GM12878 (cell line): ENCODE data around the gene MEIS1. TPM values are rescaled to one million over a fixed set of nuclear protein-coding genes. Genes with fewer than 3 reads are reported as not detected.

Experiments used
- ATAC-seq: fragments of 200-7000 bp; cut with Tn5 transposase; 3 replicates; pipeline ENCODE4 v1.9.1; 2020; ENCODE audit warnings: mild to moderate bottlenecking, moderate library complexity
- BruUV-seq: library from RNA; stranded (reverse); fragments of 400-500 nt; replicated peaks from 2 replicates; lab custom pipeline; 2021; lab: Mats Ljungman, UMichigan
- CTCF ChIA-PET: fragments of 300-600 bp; sonication (Branson Sonifier 250); formaldehyde crosslinking; extraction: SDS; loops from one replicate; lab custom pipeline; 2021; ENCODE audit warnings: inconsistent platforms; lab: Yijun Ruan, JAX
- POLR2A ChIA-PET: fragments of 350-600 bp; formaldehyde crosslinking; extraction: SDS; loops from one replicate; lab custom pipeline; 2021; ENCODE audit warnings: inconsistent platforms; lab: Charles Lee
- RAD21 ChIA-PET: fragments of 300-600 bp; sonication (Branson Sonifier 250); formaldehyde crosslinking; loops from one replicate; lab custom pipeline; 2023; ENCODE audit warnings: antibody characterized with exemption; ENCODE audit not compliant: unreplicated experiment; lab: Charles Lee
- SMC1A ChIA-PET: fragments of 300-600 bp; sonication (Branson Sonifier 250); formaldehyde crosslinking; loops from one replicate; lab custom pipeline; 2023; ENCODE audit not compliant: unreplicated experiment, uncharacterized antibody; lab: Charles Lee
- DNase-seq: peaks from one replicate; pipeline ENCODE4 v3.0.0-alpha.2; 2011; ENCODE audit warnings: low read depth, low spot score
- FAIRE-seq: peaks from 3 replicates; lab custom pipeline; 2011; peaks lifted over from hg19 to GRCh38; lab: Jason Lieb, UNC
- H2AFZ ChIP-seq: 2 replicates; pipeline ENCODE4 v1.6.0; 2011; ENCODE audit warnings: low read depth, low read length, control low read depth; ENCODE audit not compliant: control insufficient read depth
- H3K27ac ChIP-seq: 2 replicates; pipeline ENCODE4 v1.5.1; 2011; ENCODE audit warnings: control low read depth; ENCODE audit not compliant: control insufficient read depth, insufficient read depth
- H3K27me3 ChIP-seq, 2 experiments: replicated peaks in 1 of 2; 2 replicates each; pipeline versions ENCODE4 v1.6.0 to v1.6.1; 2011; ENCODE audit warnings: low read length in 1 of 2; ENCODE audit not compliant: control insufficient read depth in 2 of 2, insufficient read depth in 2 of 2
- H3K36me3 ChIP-seq, 2 experiments: 2 replicates each; pipeline ENCODE4 v1.5.1; 2011; ENCODE audit warnings: low read length in 1 of 2; ENCODE audit not compliant: control insufficient read depth in 2 of 2, insufficient read depth in 2 of 2
- H3K4me1 ChIP-seq: 2 replicates; pipeline ENCODE4 v1.6.1; 2011; ENCODE audit warnings: mild to moderate bottlenecking, low read length, moderate library complexity, mixed read lengths; ENCODE audit not compliant: control insufficient read depth, insufficient read depth
- H3K4me2 ChIP-seq: 2 replicates; pipeline ENCODE4 v1.6.0; 2011; ENCODE audit warnings: control low read depth; ENCODE audit not compliant: control insufficient read depth, insufficient read depth
- H3K4me3 ChIP-seq: fragments of 200-600 bp; sonication (generic); 2 replicates; pipeline ENCODE4 v1.5.1; 2016
- H3K79me2 ChIP-seq: 2 replicates; pipeline ENCODE4 v1.6.0; 2011; ENCODE audit warnings: low read length; ENCODE audit not compliant: control insufficient read depth, insufficient read depth
- H3K9ac ChIP-seq: 2 replicates; pipeline ENCODE4 v1.8.0; 2011; ENCODE audit warnings: low read length, control low read depth, mixed read lengths; ENCODE audit not compliant: control insufficient read depth, insufficient read depth
- H3K9me3 ChIP-seq: replicated peaks from 3 replicates; pipeline ENCODE4 v1.5.1; 2011; ENCODE audit warnings: mild to moderate bottlenecking, low read length; ENCODE audit not compliant: control insufficient read depth, insufficient read depth
- H4K20me1 ChIP-seq: 2 replicates; pipeline ENCODE4 v1.6.0; 2011; ENCODE audit not compliant: control insufficient read depth, insufficient read depth
- EGR1 ChIP-seq, 2 experiments: IDR thresholded peaks; 1 replicate in 1 of 2; 2 replicates in 1 of 2; pipeline ENCODE4 v1.6.1; 2011 to 2012; ENCODE audit warnings: low read depth in 2 of 2, low read length in 2 of 2, borderline replicate concordance in 1 of 2, mild to moderate bottlenecking in 1 of 2, moderate library complexity in 1 of 2
- GABPA ChIP-seq: IDR thresholded peaks from 2 replicates; pipeline ENCODE4 v1.6.1; 2014; ENCODE audit warnings: antibody characterized with exemption, low read depth, mild to moderate bottlenecking, inconsistent platforms
- NBN ChIP-seq: fragments of 450-650 bp; IDR thresholded peaks from 2 replicates; pipeline ENCODE4 v1.6.1; 2016
- RAD51 ChIP-seq: fragments of 450-650 bp; IDR thresholded peaks from 2 replicates; pipeline ENCODE4 v1.6.1; 2016; ENCODE audit warnings: moderate library complexity, mild to moderate bottlenecking, inconsistent platforms
- SPI1 ChIP-seq: IDR thresholded peaks from 2 replicates; pipeline ENCODE4 v1.6.1; 2011; ENCODE audit warnings: low read depth, mild to moderate bottlenecking, low read length, moderate library complexity, borderline replicate concordance; ENCODE audit not compliant: insufficient read depth
- SUZ12 ChIP-seq: fragments of 200-600 bp; sonication (generic); IDR thresholded peaks from one replicate; pipeline ENCODE4 v1.6.1; 2018; ENCODE audit warnings: antibody characterized with exemption, mild to moderate bottlenecking; ENCODE audit not compliant: unreplicated experiment
- WGBS: methylation state at CpG from one replicate; pipeline ENCODE4 v1.1.6; 2016; ENCODE audit warnings: low lambda C conversion rate; ENCODE audit not compliant: insufficient replicate concordance, insufficient coverage; ENCODE audit errors: missing lambda C conversion rate; 5-methylcytosine and 5-hydroxymethylcytosine counted together
- in situ Hi-C: fragments of 300-500 bp; cut with MboI; formaldehyde crosslinking; loops from 9 replicates; pipeline ENCODE4 v1.14.3; 2018; ENCODE audit warnings: mixed read lengths
- intact Hi-C: fragments of 100-400 bp; cut with micrococcal nuclease; formaldehyde crosslinking; loops from one replicate; pipeline ENCODE4 v1.14.2; 2022; ENCODE audit not compliant: unreplicated experiment
- polyA plus RNA-seq, 11 experiments: library from polyadenylated mRNA; depleted of rRNA in 4 of 11; unstranded in 6 of 11; stranded (reverse) in 5 of 11; fragments of >200 nt; fragmentation: Nextera tagmentation in 4 of 11; fragmentation: Illumina TruSeq in 1 of 11; extraction: Ambion mirVana in 4 of 11; extraction: Trizol in 1 of 11; gene quantifications; 1 replicate in 1 of 11; 2 replicates in 10 of 11; pipeline versions ENCODE4 v1.2.1 to v1.2.3, GENCODE V29; 2011 to 2016; ENCODE audit warnings: inconsistent platforms in 2 of 11, missing spikeins in 2 of 11, low read depth in 1 of 11
- total RNA-seq, 4 experiments: library from RNA; depleted of rRNA in 3 of 4; stranded (reverse); fragments of >200 nt in 3 of 4; fragmentation: Illumina TruSeq in 1 of 4; extraction: Trizol in 1 of 4; gene quantifications; 2 replicates each; pipeline versions ENCODE4 v1.2.1 to v1.2.3, GENCODE V29; 2013 to 2021
- TF ChIP-seq, protein P1 (sequence below), 3 experiments: IDR thresholded peaks in 2 of 3; conservative IDR thresholded peaks in 1 of 3; 2 replicates each; pipeline ENCODE4 v1.5.1; 2011; ENCODE audit warnings: low read depth in 3 of 3, low read length in 3 of 3, mild to moderate bottlenecking in 3 of 3, control low read depth in 2 of 3, moderate library complexity in 2 of 3, inconsistent platforms in 1 of 3, mixed read lengths in 1 of 3; ENCODE audit not compliant: control insufficient read depth in 2 of 3, insufficient read depth in 1 of 3; ENCODE audit errors: extremely low read depth in 1 of 3
- TF ChIP-seq, protein P2 (sequence below): IDR thresholded peaks from 2 replicates; pipeline ENCODE4 v1.6.1; 2012; ENCODE audit warnings: low read length, inconsistent platforms

MEIS1 gene
- total and polyA plus RNA-seq, 10 of the 15 experiments (the other 5 are each of a cell fraction or from before 2014, with no cell fraction given), result 0.04 to 0.31 (median 0.14) TPM; not detected in 6

DNA sequence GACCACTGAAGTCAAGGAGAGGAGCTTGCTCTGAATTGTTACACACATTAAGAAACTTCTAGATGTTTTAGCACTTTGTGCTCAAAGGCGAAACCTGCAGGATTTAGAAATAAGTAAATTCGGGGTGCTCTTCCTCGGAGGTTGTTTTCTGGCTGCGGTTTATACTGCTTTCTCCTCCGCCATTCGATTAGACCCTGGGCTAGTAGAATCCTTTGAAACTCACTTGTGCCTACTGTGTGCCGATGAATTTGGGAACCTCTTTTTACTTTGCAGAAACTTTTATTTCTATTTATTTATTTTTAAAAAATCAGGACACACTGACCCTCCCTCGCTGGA, 3.5 kb downstream of the MEIS1 start:
- 5% methylated on average over 8 of the region's 8 CpGs for WGBS
- intact Hi-C loops, result no loop called here
- no peak overlapping the region for H2AFZ ChIP-seq

More for the DNA sequence above, 3.5 kb downstream of the MEIS1 start:
- no peaks in the 10 kb centered on the region; the same call in 2 of the 3 replicates for H3K9me3 ChIP-seq
- no peak overlapping the region for H3K4me2 ChIP-seq
- no peak for DNase-seq
- ChIA-PET RAD21 (no interaction called here), POLR2A (interaction anchor here (0.6 kb wide), 1 partner anchor 539 kb away, joined by 3 read pairs; no protein-coding TSS in a partner anchor), CTCF (no interaction called here), SMC1A (interaction anchor here (0.7 kb wide), 1 partner anchor 10 kb away, joined by 3 read pairs; no protein-coding TSS in a partner anchor)
- no peaks in the 10 kb centered on the region for H3K4me1 ChIP-seq
- H3K79me2 ChIP-seq, result no peaks in the 10 kb centered on the region
- no peak overlapping the region for H3K27ac ChIP-seq
- no peaks in the 10 kb centered on the region for H3K36me3 ChIP-seq
- no peak for ATAC-seq
- peaks cover 4 to 29% of the 10 kb centered on the region in 2 experiments for H3K27me3 ChIP-seq
- H3K9ac ChIP-seq, result no peak overlapping the region
- no TSS peak for BruUV-seq
- TF ChIP-seq SUZ12 (no peak), SPI1 (no peak), RAD51 (no peak), EGR1 (IDR thresholded peaks at IDR 0.05; ENCODE audit: borderline replicate concordance in 1 of 2, low read depth in 2 of 2, low read length in 2 of 2) (no peak), NBN (no peak), GABPA (no peak)
- TF ChIP-seq, protein P1, sequence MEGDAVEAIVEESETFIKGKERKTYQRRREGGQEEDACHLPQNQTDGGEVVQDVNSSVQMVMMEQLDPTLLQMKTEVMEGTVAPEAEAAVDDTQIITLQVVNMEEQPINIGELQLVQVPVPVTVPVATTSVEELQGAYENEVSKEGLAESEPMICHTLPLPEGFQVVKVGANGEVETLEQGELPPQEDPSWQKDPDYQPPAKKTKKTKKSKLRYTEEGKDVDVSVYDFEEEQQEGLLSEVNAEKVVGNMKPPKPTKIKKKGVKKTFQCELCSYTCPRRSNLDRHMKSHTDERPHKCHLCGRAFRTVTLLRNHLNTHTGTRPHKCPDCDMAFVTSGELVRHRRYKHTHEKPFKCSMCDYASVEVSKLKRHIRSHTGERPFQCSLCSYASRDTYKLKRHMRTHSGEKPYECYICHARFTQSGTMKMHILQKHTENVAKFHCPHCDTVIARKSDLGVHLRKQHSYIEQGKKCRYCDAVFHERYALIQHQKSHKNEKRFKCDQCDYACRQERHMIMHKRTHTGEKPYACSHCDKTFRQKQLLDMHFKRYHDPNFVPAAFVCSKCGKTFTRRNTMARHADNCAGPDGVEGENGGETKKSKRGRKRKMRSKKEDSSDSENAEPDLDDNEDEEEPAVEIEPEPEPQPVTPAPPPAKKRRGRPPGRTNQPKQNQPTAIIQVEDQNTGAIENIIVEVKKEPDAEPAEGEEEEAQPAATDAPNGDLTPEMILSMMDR (IDR thresholded peaks at IDR 0.05 in 2 of 3, conservative IDR thresholded peaks at IDR 0.05 in 1 of 3; ENCODE audit: control insufficient read depth in 2 of 3, extremely low read depth in 1 of 3, insufficient read depth in 1 of 3, low read depth in 3 of 3, low read length in 3 of 3), result no peak
- TF ChIP-seq, protein P2, sequence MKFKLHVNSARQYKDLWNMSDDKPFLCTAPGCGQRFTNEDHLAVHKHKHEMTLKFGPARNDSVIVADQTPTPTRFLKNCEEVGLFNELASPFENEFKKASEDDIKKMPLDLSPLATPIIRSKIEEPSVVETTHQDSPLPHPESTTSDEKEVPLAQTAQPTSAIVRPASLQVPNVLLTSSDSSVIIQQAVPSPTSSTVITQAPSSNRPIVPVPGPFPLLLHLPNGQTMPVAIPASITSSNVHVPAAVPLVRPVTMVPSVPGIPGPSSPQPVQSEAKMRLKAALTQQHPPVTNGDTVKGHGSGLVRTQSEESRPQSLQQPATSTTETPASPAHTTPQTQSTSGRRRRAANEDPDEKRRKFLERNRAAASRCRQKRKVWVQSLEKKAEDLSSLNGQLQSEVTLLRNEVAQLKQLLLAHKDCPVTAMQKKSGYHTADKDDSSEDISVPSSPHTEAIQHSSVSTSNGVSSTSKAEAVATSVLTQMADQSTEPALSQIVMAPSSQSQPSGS, result no peak
- H4K20me1 ChIP-seq, result no peaks in the 10 kb centered on the region
- H3K4me3 ChIP-seq, result no peak overlapping the region
- FAIRE-seq, result no peak
- in situ Hi-C loops, result loop anchor here (25.0 kb wide), 2 partner anchors 1399 to 1999 kb away; no protein-coding TSS in a partner anchor
